DND-41 (cell line): ENCODE measurements around the gene PFKFB3.
"Not testable (repeated sequence)": the region's sequence is repeated elsewhere in the genome, so short reads cannot be mapped to it uniquely, and the experiment has no call there.

Experiments
- ATAC-seq: fragments of 200-7000 bp; cut with Tn5 transposase; 3 replicates; pipeline ENCODE4 v1.9.1; 2021; ENCODE audit warnings: low read depth; ENCODE audit not compliant: insufficient read depth
- DNase-seq: peaks from one replicate; pipeline ENCODE4 v3.0.0-alpha.2; 2020
- H2AFZ ChIP-seq: 2 replicates; pipeline ENCODE4 v1.6.0; 2012; ENCODE audit warnings: low read depth, low read length
- H3K27ac ChIP-seq: 2 replicates; pipeline ENCODE4 v1.5.1; 2012; ENCODE audit warnings: low read length, inconsistent platforms
- H3K27me3 ChIP-seq: fragments of 200-600 bp; sonication (generic); 2 replicates; pipeline ENCODE4 v1.6.0; 2012; ENCODE audit warnings: low read length, mild to moderate bottlenecking, inconsistent platforms; ENCODE audit not compliant: insufficient read depth, poor library complexity
- H3K36me3 ChIP-seq: 2 replicates; pipeline ENCODE4 v1.5.1; 2012; ENCODE audit warnings: low read length, inconsistent platforms; ENCODE audit not compliant: insufficient read depth
- H3K4me1 ChIP-seq: 2 replicates; pipeline ENCODE4 v1.5.1; 2012; ENCODE audit warnings: mild to moderate bottlenecking, low read length; ENCODE audit not compliant: insufficient read depth
- H3K4me2 ChIP-seq: 2 replicates; pipeline ENCODE4 v1.6.0; 2012; ENCODE audit warnings: mild to moderate bottlenecking, moderate library complexity, low read length, inconsistent platforms; ENCODE audit not compliant: insufficient read depth
- H3K4me3 ChIP-seq, 2 experiments: fragments of 200-600 bp in 1 of 2; shearing (Covaris generic) in 1 of 2; 2 replicates each; pipeline ENCODE4 v1.5.1; 2012 to 2016; ENCODE audit warnings: inconsistent platforms in 2 of 2, low read length in 2 of 2, mild to moderate bottlenecking in 2 of 2, low read depth in 1 of 2, moderate library complexity in 1 of 2
- H3K79me2 ChIP-seq: 2 replicates; pipeline ENCODE4 v1.6.0; 2012; ENCODE audit warnings: low read length, inconsistent platforms; ENCODE audit not compliant: insufficient read depth
- H3K9ac ChIP-seq: 2 replicates; pipeline ENCODE4 v1.6.0; 2012; ENCODE audit warnings: low read depth, mild to moderate bottlenecking, inconsistent platforms, low read length, moderate library complexity
- H3K9me3 ChIP-seq: 2 replicates; pipeline ENCODE4 v1.5.1; 2012; ENCODE audit warnings: low read length, moderate library complexity, mild to moderate bottlenecking, inconsistent platforms; ENCODE audit not compliant: insufficient read depth, severe bottlenecking
- H4K20me1 ChIP-seq: 2 replicates; pipeline ENCODE4 v1.6.0; 2012; ENCODE audit warnings: low read length; ENCODE audit not compliant: insufficient read depth
- EZH2 ChIP-seq: IDR thresholded peaks from 3 replicates; pipeline ENCODE4 v1.6.1; 2012; ENCODE audit warnings: borderline replicate concordance, low read depth, mild to moderate bottlenecking, moderate library complexity, low read length, inconsistent platforms; ENCODE audit not compliant: severe bottlenecking
- TF ChIP-seq, protein P1 (sequence below): IDR thresholded peaks from 2 replicates; pipeline ENCODE4 v1.5.1; 2012; ENCODE audit warnings: borderline replicate concordance, low read length, moderate library complexity, mild to moderate bottlenecking; ENCODE audit not compliant: poor library complexity, severe bottlenecking; ENCODE audit errors: extremely low read depth

Gene PFKFB3

GRCh38 chr10:6204341-6205191, 1.8 kb downstream of the PFKFB3 start:
- Histone ChIP-seq H3K9ac (peak overlapping the region; percentile 88), H3K36me3 (peaks cover 41% of the 10 kb centered on the region), H3K4me3 (peak overlapping the region; percentile 90 to 94), H3K4me2 (peak overlapping the region; percentile 99), H3K79me2 (peaks cover 60% of the 10 kb centered on the region), H3K9me3 (no peaks in the 10 kb centered on the region), H3K27ac (peak overlapping the region; percentile 79; the same call in 1 of the 2 replicates), H4K20me1 (peaks cover 48% of the 10 kb centered on the region), H3K4me1 (peaks cover 52% of the 10 kb centered on the region), H3K27me3 (no peaks in the 10 kb centered on the region), H2AFZ (no peak overlapping the region)
- TF ChIP-seq EZH2 = no peak
- TF ChIP-seq, protein P1, sequence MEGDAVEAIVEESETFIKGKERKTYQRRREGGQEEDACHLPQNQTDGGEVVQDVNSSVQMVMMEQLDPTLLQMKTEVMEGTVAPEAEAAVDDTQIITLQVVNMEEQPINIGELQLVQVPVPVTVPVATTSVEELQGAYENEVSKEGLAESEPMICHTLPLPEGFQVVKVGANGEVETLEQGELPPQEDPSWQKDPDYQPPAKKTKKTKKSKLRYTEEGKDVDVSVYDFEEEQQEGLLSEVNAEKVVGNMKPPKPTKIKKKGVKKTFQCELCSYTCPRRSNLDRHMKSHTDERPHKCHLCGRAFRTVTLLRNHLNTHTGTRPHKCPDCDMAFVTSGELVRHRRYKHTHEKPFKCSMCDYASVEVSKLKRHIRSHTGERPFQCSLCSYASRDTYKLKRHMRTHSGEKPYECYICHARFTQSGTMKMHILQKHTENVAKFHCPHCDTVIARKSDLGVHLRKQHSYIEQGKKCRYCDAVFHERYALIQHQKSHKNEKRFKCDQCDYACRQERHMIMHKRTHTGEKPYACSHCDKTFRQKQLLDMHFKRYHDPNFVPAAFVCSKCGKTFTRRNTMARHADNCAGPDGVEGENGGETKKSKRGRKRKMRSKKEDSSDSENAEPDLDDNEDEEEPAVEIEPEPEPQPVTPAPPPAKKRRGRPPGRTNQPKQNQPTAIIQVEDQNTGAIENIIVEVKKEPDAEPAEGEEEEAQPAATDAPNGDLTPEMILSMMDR = no peak
- no peak for DNase-seq
- ATAC-seq = no peak

DNA sequence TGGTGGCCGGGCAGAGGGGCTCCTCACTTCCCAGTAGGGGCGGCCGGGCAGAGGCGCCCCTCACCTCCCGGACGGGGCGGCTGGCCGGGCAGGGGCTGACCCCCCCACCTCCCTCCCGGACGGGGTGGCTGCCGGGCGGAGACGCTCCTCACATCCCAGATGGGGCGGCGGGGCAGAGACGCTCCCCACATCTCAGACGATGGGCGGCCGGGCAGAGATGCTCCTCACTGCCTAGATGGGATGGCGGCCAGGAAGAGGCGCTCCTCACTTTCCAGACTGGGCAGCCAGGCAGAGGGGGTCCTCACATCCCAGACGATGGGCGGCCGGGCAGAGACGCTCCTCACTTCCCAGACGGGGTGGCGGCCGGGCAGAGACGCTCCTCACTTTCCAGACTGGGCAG, 3.8 kb downstream of the PFKFB3 start:
- H3K27ac ChIP-seq, H3K4me3 ChIP-seq, H3K9me3 ChIP-seq, H3K9ac ChIP-seq, DNase-seq, H3K27me3 ChIP-seq, H3K4me2 ChIP-seq, H2AFZ ChIP-seq, ATAC-seq: not testable (repeated sequence)
- peaks cover 74% of the 10 kb centered on the region for H3K79me2 ChIP-seq
- peaks cover 51% of the 10 kb centered on the region for H3K36me3 ChIP-seq
- peaks cover 61% of the 10 kb centered on the region for H4K20me1 ChIP-seq
- peaks cover 37% of the 10 kb centered on the region for H3K4me1 ChIP-seq

- H3K27ac ChIP-seq = 0 out of 2 replicates have a peak overlapping the region, but pooled peaks have one; percentile 15
- DNase-seq = no peak
- no peaks in the 10 kb centered on the region for H3K9me3 ChIP-seq
- peak overlapping the region; percentile 10; the same call in 1 of the 2 replicates for H3K4me2 ChIP-seq
- H3K9ac ChIP-seq = no peak overlapping the region
- H3K36me3 ChIP-seq = peaks cover 61% of the 10 kb centered on the region
- no peaks in the 10 kb centered on the region for H3K27me3 ChIP-seq
- H3K79me2 ChIP-seq = peaks cover 84% of the 10 kb centered on the region
- ATAC-seq = no peak
- H2AFZ ChIP-seq = no peak overlapping the region
- peaks cover 30% of the 10 kb centered on the region for H3K4me1 ChIP-seq
- peaks cover 72% of the 10 kb centered on the region for H4K20me1 ChIP-seq
- H3K4me3 ChIP-seq = no peak overlapping the region
- TF ChIP-seq, protein P1 = no peak
- TF ChIP-seq EZH2 = no peak
Measured at GRCh38 chr10:6207658-6208057, 4.9 kb downstream of the PFKFB3 start.

DNA sequence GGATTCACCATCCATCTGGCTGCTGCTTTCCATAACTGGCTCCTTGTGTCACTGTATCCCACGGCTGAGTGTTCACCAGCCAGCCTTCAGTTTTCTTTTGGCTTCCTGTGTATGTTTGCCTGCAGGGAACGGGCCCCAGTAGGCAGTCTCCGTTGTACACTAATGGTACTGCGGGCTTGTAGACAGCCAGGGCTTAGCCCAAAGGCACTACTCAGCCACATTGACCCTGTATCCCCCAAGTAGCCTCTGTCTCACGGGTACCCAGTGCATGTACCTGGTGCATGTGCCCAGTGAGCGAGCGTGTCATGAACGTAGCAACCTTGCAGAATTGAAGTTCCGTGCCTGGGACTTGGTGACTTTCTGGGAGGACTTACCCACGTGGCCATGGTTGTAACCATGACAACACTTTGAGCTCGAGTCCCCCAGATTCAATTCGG, 6.1 kb downstream of the PFKFB3 start:
- peaks cover 74% of the 10 kb centered on the region for H4K20me1 ChIP-seq
- H3K36me3 ChIP-seq = peaks cover 68% of the 10 kb centered on the region
- peak overlapping the region in 1 of 2 experiments; percentile 2; a peak in 1 of 4 replicates for H3K4me3 ChIP-seq
- H2AFZ ChIP-seq = no peak overlapping the region
- no peak overlapping the region for H3K9ac ChIP-seq
- DNase-seq = no peak
- peak overlapping the region; percentile 22; the same call in 1 of the 2 replicates for H3K27ac ChIP-seq
- no peak for ATAC-seq
- peaks cover 30% of the 10 kb centered on the region for H3K4me1 ChIP-seq
- no peaks in the 10 kb centered on the region for H3K9me3 ChIP-seq
- TF ChIP-seq EZH2 = no peak
- TF ChIP-seq, protein P1 = no peak
- peak overlapping the region; percentile 29 for H3K4me2 ChIP-seq
- peaks cover 85% of the 10 kb centered on the region for H3K79me2 ChIP-seq
- no peaks in the 10 kb centered on the region for H3K27me3 ChIP-seq
